ENCODE results near the gene CHRDL2.

GRCh38 chr11:74682731-74683278, 48.4 kb downstream of the CHRDL2 start:
- TF ChIP-seq CTCF (conservative IDR thresholded peaks at IDR 0.05; ENCODE audit: low read length) = no peak
- no peak for TF ChIP-seq EZH2phosphoT487 (IDR thresholded peaks at IDR 0.05; ENCODE audit: borderline replicate concordance)
